ENCODE results near the gene TGIF1.
"Not testable (repeated sequence)": the region's sequence is repeated elsewhere in the genome, so short reads cannot be mapped to it uniquely, and the experiment has no call there.

Gene TGIF1

GRCh38 chr18:3450012-3450798 is at the start of gene TGIF1:
Gene TGIF1 (plus strand): TSS chr18:3450172. CDS start chr18:3450490, 318 bp downstream.
- DNase-seq (ENCODE audit: low spot score): no peak

- DNase-seq (ENCODE audit: low spot score): no peak
Observed at GRCh38 chr18:3400567-3401296, 49.2 kb upstream of the TGIF1 start.

- DNase-seq (ENCODE audit: low spot score): no peak
Observed at GRCh38 chr18:3401669-3402620, 48.0 kb upstream of the TGIF1 start.

- no peak for DNase-seq (ENCODE audit: low spot score)
Observed at GRCh38 chr18:3402982-3403451, 47.0 kb upstream of the TGIF1 start.

- no peak for DNase-seq (ENCODE audit: low spot score)
Observed at GRCh38 chr18:3405713-3406112, 44.3 kb upstream of the TGIF1 start.

GRCh38 chr18:3408107-3408506 is 41.9 kb upstream of the TGIF1 start:
- DNase-seq (ENCODE audit: low spot score): no peak

GRCh38 chr18:3409811-3410210 is 40.2 kb upstream of the TGIF1 start:
- DNase-seq (ENCODE audit: low spot score): no peak

- DNase-seq (ENCODE audit: low spot score): no peak
Observed at GRCh38 chr18:3410273-3410672, 39.7 kb upstream of the TGIF1 start.

GRCh38 chr18:3410876-3411275 is 39.1 kb upstream of the TGIF1 start:
- DNase-seq (ENCODE audit: low spot score): not testable (repeated sequence)

GRCh38 chr18:3411327-3411726 is 38.6 kb upstream of the TGIF1 start:
- DNase-seq (ENCODE audit: low spot score): no peak

- DNase-seq (ENCODE audit: low spot score): no peak
Observed at GRCh38 chr18:3411854-3412268, 38.1 kb upstream of the TGIF1 start.

GRCh38 chr18:3412528-3412927 is 37.4 kb upstream of the TGIF1 start:
- DNase-seq (ENCODE audit: low spot score): not testable (repeated sequence)

- no peak for DNase-seq (ENCODE audit: low spot score)
Observed at GRCh38 chr18:3415110-3415509, 34.9 kb upstream of the TGIF1 start.

GRCh38 chr18:3418083-3418482 is 31.9 kb upstream of the TGIF1 start:
- DNase-seq (ENCODE audit: low spot score): no peak

- no peak for DNase-seq (ENCODE audit: low spot score)
Observed at GRCh38 chr18:3420919-3421279, 29.1 kb upstream of the TGIF1 start.

GRCh38 chr18:3422905-3423304 is 27.1 kb upstream of the TGIF1 start:
- no peak for DNase-seq (ENCODE audit: low spot score)

GRCh38 chr18:3424280-3424890 is 25.6 kb upstream of the TGIF1 start:
- DNase-seq (ENCODE audit: low spot score): no peak

GRCh38 chr18:3425030-3425429 is 24.9 kb upstream of the TGIF1 start:
- no peak for DNase-seq (ENCODE audit: low spot score)

GRCh38 chr18:3425446-3425845 is 24.5 kb upstream of the TGIF1 start:
- DNase-seq (ENCODE audit: low spot score): no peak

GRCh38 chr18:3426074-3426473 is 23.9 kb upstream of the TGIF1 start:
- DNase-seq (ENCODE audit: low spot score): no peak

GRCh38 chr18:3427944-3428343 is 22.0 kb upstream of the TGIF1 start:
- DNase-seq (ENCODE audit: low spot score): no peak

GRCh38 chr18:3429121-3429520 is 20.9 kb upstream of the TGIF1 start:
- DNase-seq (ENCODE audit: low spot score): no peak

Measured in COLO829 (cell line).